ENCODE results near the gene CST8. TPM values are rescaled to one million over a fixed set of nuclear protein-coding genes. Genes with fewer than 3 reads are reported as not detected.
A peak's percentile ranks its signal among the peaks of the same experiment; 100 is the strongest.

The CST8 gene
- total and polyA plus RNA-seq, 2 experiments from 2014 or later: not detected

- Histone ChIP-seq H3K27me3 (ENCODE audit: insufficient read depth) (no peaks in the 10 kb centered on the region), H3K79me2 (replicated peaks; ENCODE audit: insufficient read depth) (no peaks in the 10 kb centered on the region), H3K9me2 (ENCODE audit: insufficient read depth) (0 out of 2 replicates have a peak, but pooled peaks cover 22% of the 10 kb centered on the region), H4K20me1 (replicated peaks; ENCODE audit: insufficient read depth) (no peaks in the 10 kb centered on the region), H3K4me3 (no peak overlapping the region), H3K27ac (ENCODE audit: low read depth) (no peak overlapping the region), H3K36me3 (ENCODE audit: insufficient read depth) (no peaks in the 10 kb centered on the region), H3F3A (replicated peaks; ENCODE audit: low read depth) (no peaks in the 10 kb centered on the region), H3K4me2 (no peak overlapping the region), H2AFZ (peak overlapping the region; percentile 84), H3K4me1 (ENCODE audit: insufficient read depth) (peaks cover 7% of the 10 kb centered on the region)
- TF ChIP-seq EZH2 (IDR thresholded peaks at IDR 0.05; ENCODE audit: low read depth, unreplicated experiment) (no peak), POLR2AphosphoS5 (IDR thresholded peaks at IDR 0.05; ENCODE audit: low read depth) (no peak), STAT1 (IDR thresholded peaks at IDR 0.05; ENCODE audit: unreplicated experiment) (no peak), CREB1 (CRISPR knock-in tag; IDR thresholded peaks at IDR 0.05; ENCODE audit: low read depth) (no peak), JUNB (IDR thresholded peaks at IDR 0.05; ENCODE audit: unreplicated experiment) (no peak)
- H3K9me3 Mint-ChIP-seq: peaks cover 8% of the 10 kb centered on the region; the same call in 2 of the 3 replicates
- H3K27me3 Mint-ChIP-seq (ENCODE audit: insufficient read depth, low read depth, poor library complexity): no peaks in the 10 kb centered on the region
- no peaks in the 10 kb centered on the region for H3K36me3 Mint-ChIP-seq (ENCODE audit: low read depth)
- DNase-seq (ENCODE audit: low spot score) (no peak), ATAC-seq (peak; percentile 58; the same call in 2 of the 3 replicates)
- peaks cover 9% of the 10 kb centered on the region for H3K4me1 Mint-ChIP-seq
- H3K27ac Mint-ChIP-seq: no peak overlapping the region
- H3K4me3 Mint-ChIP-seq: no peak overlapping the region
Observed at GRCh38 chr20:23541330-23541729, 50.4 kb downstream of the CST8 start.

GRCh38 chr20:23541776-23542175, 50.9 kb downstream of the CST8 start:
- Mint-ChIP-seq H3K27ac (no peak overlapping the region), H3K4me3 (no peak overlapping the region), H3K27me3 (ENCODE audit: insufficient read depth, low read depth, poor library complexity) (no peaks in the 10 kb centered on the region), H3K36me3 (ENCODE audit: low read depth) (no peaks in the 10 kb centered on the region), H3K4me1 (peaks cover 9% of the 10 kb centered on the region), H3K9me3 (peaks cover 8% of the 10 kb centered on the region; the same call in 2 of the 3 replicates)
- H3F3A ChIP-seq (replicated peaks; ENCODE audit: low read depth): no peaks in the 10 kb centered on the region
- DNase-seq (ENCODE audit: low spot score) (no peak), ATAC-seq (no peak)
- 0 out of 2 replicates have a peak, but pooled peaks cover 21% of the 10 kb centered on the region for H3K9me2 ChIP-seq (ENCODE audit: insufficient read depth)
- H3K36me3 ChIP-seq (ENCODE audit: insufficient read depth): no peaks in the 10 kb centered on the region
- H2AFZ ChIP-seq: peak overlapping the region; percentile 84
- no peak overlapping the region for H3K4me3 ChIP-seq
- peaks cover 7% of the 10 kb centered on the region for H3K4me1 ChIP-seq (ENCODE audit: insufficient read depth)
- H4K20me1 ChIP-seq (replicated peaks; ENCODE audit: insufficient read depth): no peaks in the 10 kb centered on the region
- H3K79me2 ChIP-seq (replicated peaks; ENCODE audit: insufficient read depth): no peaks in the 10 kb centered on the region
- no peak overlapping the region for H3K27ac ChIP-seq (ENCODE audit: low read depth)
- no peaks in the 10 kb centered on the region for H3K27me3 ChIP-seq (ENCODE audit: insufficient read depth)
- no peak overlapping the region for H3K4me2 ChIP-seq
- TF ChIP-seq POLR2AphosphoS5 (IDR thresholded peaks at IDR 0.05; ENCODE audit: low read depth) (no peak), STAT1 (IDR thresholded peaks at IDR 0.05; ENCODE audit: unreplicated experiment) (no peak), REST (IDR thresholded peaks at IDR 0.05; ENCODE audit: unreplicated experiment) (no peak), ZNF114 (CRISPR knock-in tag; IDR thresholded peaks at IDR 0.05) (no peak), CTCF (conservative IDR thresholded peaks at IDR 0.05; ENCODE audit: low read depth in 2 of 2) (no peak), ETS1 (IDR thresholded peaks at IDR 0.05) (no peak), CREB1 (CRISPR knock-in tag; IDR thresholded peaks at IDR 0.05; ENCODE audit: low read depth) (no peak)

Data from GM23338 (cell line).